ENCODE data around the gene HEXD. TPM values are rescaled to one million over a fixed set of nuclear protein-coding genes. Genes with fewer than 3 reads are reported as not detected.
A peak's percentile ranks its signal among the peaks of the same experiment; 100 is the strongest.

The HEXD gene
- total RNA-seq, 6 donors from 2014 or later, result 33.7 to 250 (median 43.4) TPM

- Histone ChIP-seq H3K27ac (peak overlapping the region in 2 of 4 donors; percentile 30 to 61), H3K27me3 (no peaks in the 10 kb centered on the region), H3K4me1 (peaks cover 34 to 45% (median 38%) of the 10 kb centered on the region in 4 donors), H3K9me3 (no peaks in the 10 kb centered on the region), H3K36me3 (peaks cover 6 to 56% (median 27%) of the 10 kb centered on the region in 4 donors), H3K4me3 (no peak overlapping the region)
- WGBS, 2 donors, result 88 to 94% methylated on average over 6 to 12 of the region's 12 CpGs
- TF ChIP-seq POLR2AphosphoS5 (IDR thresholded peaks at IDR 0.05) (no peak), EP300 (IDR thresholded peaks at IDR 0.05) (no peak), POLR2A (IDR thresholded peaks at IDR 0.05) (no peak)
- TF ChIP-seq, protein P1, sequence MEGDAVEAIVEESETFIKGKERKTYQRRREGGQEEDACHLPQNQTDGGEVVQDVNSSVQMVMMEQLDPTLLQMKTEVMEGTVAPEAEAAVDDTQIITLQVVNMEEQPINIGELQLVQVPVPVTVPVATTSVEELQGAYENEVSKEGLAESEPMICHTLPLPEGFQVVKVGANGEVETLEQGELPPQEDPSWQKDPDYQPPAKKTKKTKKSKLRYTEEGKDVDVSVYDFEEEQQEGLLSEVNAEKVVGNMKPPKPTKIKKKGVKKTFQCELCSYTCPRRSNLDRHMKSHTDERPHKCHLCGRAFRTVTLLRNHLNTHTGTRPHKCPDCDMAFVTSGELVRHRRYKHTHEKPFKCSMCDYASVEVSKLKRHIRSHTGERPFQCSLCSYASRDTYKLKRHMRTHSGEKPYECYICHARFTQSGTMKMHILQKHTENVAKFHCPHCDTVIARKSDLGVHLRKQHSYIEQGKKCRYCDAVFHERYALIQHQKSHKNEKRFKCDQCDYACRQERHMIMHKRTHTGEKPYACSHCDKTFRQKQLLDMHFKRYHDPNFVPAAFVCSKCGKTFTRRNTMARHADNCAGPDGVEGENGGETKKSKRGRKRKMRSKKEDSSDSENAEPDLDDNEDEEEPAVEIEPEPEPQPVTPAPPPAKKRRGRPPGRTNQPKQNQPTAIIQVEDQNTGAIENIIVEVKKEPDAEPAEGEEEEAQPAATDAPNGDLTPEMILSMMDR (IDR thresholded peaks at IDR 0.05), result no peak
- peak in 1 of 2 donors; percentile 67 for DNase-seq
- ATAC-seq (ENCODE audit: low FRiP score in 2 of 2), result no peak
These were observed 28.5 kb downstream of the HEXD start for GRCh38 chr17:82446649-82447048.

DNA sequence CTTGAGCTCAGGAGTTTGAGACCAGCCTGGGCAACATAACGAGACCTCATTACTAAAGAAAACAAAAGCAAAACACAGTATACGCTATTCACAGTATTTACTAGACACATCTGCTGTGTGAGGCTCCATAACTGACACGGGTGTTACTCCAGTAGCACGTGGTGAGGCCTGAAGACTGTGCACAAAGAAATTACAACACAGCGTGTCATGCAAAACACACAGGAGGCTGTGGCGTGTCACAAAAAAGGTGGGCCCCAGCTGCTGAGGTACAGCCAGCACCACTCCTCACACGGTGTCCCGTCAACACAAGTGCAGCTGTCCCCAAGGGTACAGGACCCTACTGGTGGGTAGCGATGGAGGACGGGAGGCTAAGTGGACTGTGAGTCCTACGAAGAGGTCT lies 29.7 kb downstream of the HEXD start:
- no peak for ATAC-seq (ENCODE audit: low FRiP score in 2 of 2)
- H3K4me1 ChIP-seq, result peaks cover 45 to 53% (median 47%) of the 10 kb centered on the region in 4 donors
- no peak overlapping the region for H3K4me3 ChIP-seq
- H3K27ac ChIP-seq, result no peak overlapping the region
- peaks cover 3 to 44% (median 16%) of the 10 kb centered on the region in 4 donors for H3K36me3 ChIP-seq
- 92% methylated on average over 11 of the region's 11 CpGs for WGBS, 2 donors
- TF ChIP-seq POLR2AphosphoS5 (IDR thresholded peaks at IDR 0.05) (no peak), POLR2A (IDR thresholded peaks at IDR 0.05) (no peak), EP300 (IDR thresholded peaks at IDR 0.05) (no peak)
- TF ChIP-seq, protein P1 (IDR thresholded peaks at IDR 0.05), result no peak
- no peaks in the 10 kb centered on the region for H3K27me3 ChIP-seq
- H3K9me3 ChIP-seq, result no peaks in the 10 kb centered on the region
- DNase-seq, result no peak

- H3K4me1 ChIP-seq, result peaks cover 46 to 55% (median 50%) of the 10 kb centered on the region in 4 donors
- no peaks in the 10 kb centered on the region for H3K27me3 ChIP-seq
- peak overlapping the region; percentile 90 to 97 (median 94) for H3K27ac ChIP-seq
- DNase-seq, result peak; percentile 42 to 71
- WGBS, 2 donors, result 57 to 63% methylated on average over 21 to 26 of the region's 30 CpGs
- H3K4me3 ChIP-seq, result peak overlapping the region; percentile 71 to 84 (median 80)
- no peak for TF ChIP-seq POLR2AphosphoS5 (IDR thresholded peaks at IDR 0.05)
- no peak for TF ChIP-seq EP300 (IDR thresholded peaks at IDR 0.05)
- TF ChIP-seq, protein P1 (IDR thresholded peaks at IDR 0.05), result no peak
- TF ChIP-seq POLR2A (IDR thresholded peaks at IDR 0.05), result peak in 1 of 4 donors; percentile 18
- peaks cover 0 to 29% (median 7%) of the 10 kb centered on the region in 4 donors for H3K36me3 ChIP-seq
- no peaks in the 10 kb centered on the region for H3K9me3 ChIP-seq
- peak; percentile 12 to 20 for ATAC-seq (ENCODE audit: low FRiP score in 2 of 2)
These were observed 31.2 kb downstream of the HEXD start for GRCh38 chr17:82449131-82449882.

GRCh38 chr17:82449883-82450356 lies 31.8 kb downstream of the HEXD start:
- 49 to 60% methylated on average over 15 to 18 of the region's 18 CpGs for WGBS, 2 donors

More at GRCh38 chr17:82449883-82450356, 31.8 kb downstream of the HEXD start:
- H3K4me3 ChIP-seq, result peak overlapping the region; percentile 71 to 84 (median 80)
- H3K27ac ChIP-seq, result peak overlapping the region; percentile 90 to 97 (median 94)
- no peaks in the 10 kb centered on the region for H3K9me3 ChIP-seq
- no peak for DNase-seq
- no peak for ATAC-seq (ENCODE audit: low FRiP score in 2 of 2)
- TF ChIP-seq POLR2AphosphoS5 (IDR thresholded peaks at IDR 0.05), result no peak
- no peak for TF ChIP-seq POLR2A (IDR thresholded peaks at IDR 0.05)
- no peak for TF ChIP-seq EP300 (IDR thresholded peaks at IDR 0.05)
- TF ChIP-seq, protein P1 (IDR thresholded peaks at IDR 0.05), result no peak
- no peaks in the 10 kb centered on the region for H3K27me3 ChIP-seq
- H3K4me1 ChIP-seq, result peaks cover 45 to 55% (median 48%) of the 10 kb centered on the region in 4 donors
- peaks cover 0 to 23% (median 4%) of the 10 kb centered on the region in 4 donors for H3K36me3 ChIP-seq

All from upper lobe of left lung (tissue), 6 donors.